AG04449 (cell line): ENCODE measurements around the gene DOCK3.

Experiments used
- CTCF ChIA-PET: fragments of 350-600 bp; formaldehyde crosslinking; extraction: SDS; loops from one replicate; lab custom pipeline; 2021; ENCODE audit warnings: antibody characterized with exemption; lab: Yijun Ruan, JAX
- POLR2A ChIA-PET: fragments of 400-600, 350-600 bp; formaldehyde crosslinking; extraction: SDS; loops from one replicate; lab custom pipeline; 2020; ENCODE audit warnings: antibody characterized with exemption, inconsistent platforms; lab: Yijun Ruan, JAX
- DNase-seq: peaks from one replicate; pipeline ENCODE4 v3.0.0-alpha.2; 2010; ENCODE audit warnings: low read depth, low spot score
- H3K4me3 ChIP-seq: 2 replicates; pipeline ENCODE4 v1.5.1; 2011; ENCODE audit warnings: low read depth, mild to moderate bottlenecking, control low read depth, low read length
- CTCF ChIP-seq: IDR thresholded peaks from one replicate; pipeline ENCODE4 v1.5.1; 2011; ENCODE audit warnings: mild to moderate bottlenecking, moderate library complexity, low read length, control low read depth, inconsistent platforms; ENCODE audit not compliant: insufficient read depth; ENCODE audit errors: missing control alignments

DOCK3 gene

GRCh38 chr3:50648313-50648712 is 26.4 kb upstream of the DOCK3 start:
- TF ChIP-seq CTCF, result no peak
- H3K4me3 ChIP-seq, result no peak overlapping the region
- ChIA-PET CTCF (no interaction called here), POLR2A (no interaction called here)
- DNase-seq, result no peak

- H3K4me3 ChIP-seq, result no peak overlapping the region
- CTCF ChIA-PET, result interaction anchor here (6.7 kb wide), 1 partner anchor 34 kb away, joined by 66 read pairs; the partner anchor contains the start of gene MAPKAPK3
- no peak for TF ChIP-seq CTCF
- no peak for DNase-seq
- POLR2A ChIA-PET, result no interaction called here
Measured at GRCh38 chr3:50648944-50649343, 25.8 kb upstream of the DOCK3 start.

- POLR2A ChIA-PET, result no interaction called here
- no peak for TF ChIP-seq CTCF
- CTCF ChIA-PET, result interaction anchor here (0.7 to 6.7 kb wide), 2 partner anchors 35 to 77 kb away, joined by 3 to 66 read pairs; partner anchors contain the start of gene MAPKAPK3
- H3K4me3 ChIP-seq, result no peak overlapping the region
- no peak for DNase-seq
Measured at GRCh38 chr3:50649451-50649931, 25.2 kb upstream of the DOCK3 start.

GRCh38 chr3:50650018-50650417 is 24.7 kb upstream of the DOCK3 start:
- no peak overlapping the region for H3K4me3 ChIP-seq
- ChIA-PET POLR2A (no interaction called here), CTCF (interaction anchor here (0.7 to 6.7 kb wide), 2 partner anchors 35 to 77 kb away, joined by 3 to 66 read pairs; partner anchors contain the start of gene MAPKAPK3)
- TF ChIP-seq CTCF, result no peak
- no peak for DNase-seq

GRCh38 chr3:50651445-50651844 is 23.3 kb upstream of the DOCK3 start:
- POLR2A ChIA-PET, result no interaction called here
- no peak overlapping the region for H3K4me3 ChIP-seq
- no peak for TF ChIP-seq CTCF
- no peak for DNase-seq
- CTCF ChIA-PET, result interaction anchor here (6.7 kb wide), 1 partner anchor 36 kb away, joined by 66 read pairs; the partner anchor contains the start of gene MAPKAPK3

GRCh38 chr3:50651920-50652529 is 22.7 kb upstream of the DOCK3 start:
- ChIA-PET CTCF (interaction anchor here (1.0 to 6.7 kb wide), 3 partner anchors 17 to 37 kb away, joined by 3 to 66 read pairs (median 4); partner anchors contain the start of gene MAPKAPK3), POLR2A (no interaction called here)
- no peak for DNase-seq
- H3K4me3 ChIP-seq, result no peak overlapping the region
- TF ChIP-seq CTCF, result no peak
